ENCODE data around the gene RPS6KA3. TPM values are rescaled to one million over a fixed set of nuclear protein-coding genes. Genes with fewer than 3 reads are reported as not detected.

The RPS6KA3 gene
- total and polyA plus RNA-seq, 12 donors = 6.2 to 41.9 (median 34.3) TPM

DNA sequence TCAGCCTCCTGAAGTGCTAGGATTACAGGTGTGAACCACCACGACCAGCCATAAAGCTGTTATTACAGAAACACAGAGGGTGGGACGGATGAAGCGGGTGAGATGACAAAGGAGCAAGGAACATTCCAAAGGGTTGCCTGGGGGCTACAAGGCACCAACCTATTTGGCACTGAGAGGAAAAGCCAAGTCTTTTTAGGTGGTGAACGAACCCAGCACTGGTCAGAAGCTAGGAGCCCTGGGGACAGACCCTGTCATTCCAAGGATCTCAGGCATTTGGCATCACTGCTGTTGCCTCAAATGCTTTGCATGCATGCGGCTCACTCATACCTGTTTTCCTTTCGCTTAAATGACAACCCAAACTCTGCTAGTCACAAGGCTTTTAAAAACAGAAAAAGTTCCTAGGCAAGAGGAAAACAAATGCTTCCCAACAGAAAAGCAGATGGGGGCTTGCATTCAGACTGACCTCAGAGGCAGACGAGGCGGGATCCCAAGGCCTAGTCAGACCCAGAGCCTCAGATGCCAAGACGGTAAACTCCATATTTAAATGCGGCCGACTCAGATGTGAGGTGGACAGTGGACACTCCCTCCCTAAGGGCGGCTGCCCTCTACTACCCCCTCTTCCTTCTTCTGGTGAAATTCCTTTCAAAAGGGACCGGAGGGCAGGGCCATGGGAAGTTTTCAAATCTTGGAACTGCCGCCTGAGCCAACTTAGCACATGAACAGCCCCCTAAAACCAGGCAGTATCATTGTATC lies 154.5 kb downstream of the RPS6KA3 start:
- Histone ChIP-seq H3K4me1 (replicated peaks in 1 of 2) (no peaks in the 10 kb centered on the region), H3K36me3 (replicated peaks in 1 of 2) (no peaks in the 10 kb centered on the region), H3K27ac (no peak overlapping the region), H3K4me3 (no peak overlapping the region), H3K27me3 (peaks cover 16% of the 10 kb centered on the region), H3K9me3 (replicated peaks in 1 of 3) (no peaks in the 10 kb centered on the region)
- intact Hi-C loops (cut with DNase I) = loop anchor here in 1 of 2 donors (10.0 kb wide), 1 partner anchor 207 kb away; no protein-coding TSS in a partner anchor
- no peak for DNase-seq
- WGBS, 4 donors = 82 to 89% (median 89%) methylated on average over 11 to 14 of the region's 14 CpGs
- TF ChIP-seq, protein P1, sequence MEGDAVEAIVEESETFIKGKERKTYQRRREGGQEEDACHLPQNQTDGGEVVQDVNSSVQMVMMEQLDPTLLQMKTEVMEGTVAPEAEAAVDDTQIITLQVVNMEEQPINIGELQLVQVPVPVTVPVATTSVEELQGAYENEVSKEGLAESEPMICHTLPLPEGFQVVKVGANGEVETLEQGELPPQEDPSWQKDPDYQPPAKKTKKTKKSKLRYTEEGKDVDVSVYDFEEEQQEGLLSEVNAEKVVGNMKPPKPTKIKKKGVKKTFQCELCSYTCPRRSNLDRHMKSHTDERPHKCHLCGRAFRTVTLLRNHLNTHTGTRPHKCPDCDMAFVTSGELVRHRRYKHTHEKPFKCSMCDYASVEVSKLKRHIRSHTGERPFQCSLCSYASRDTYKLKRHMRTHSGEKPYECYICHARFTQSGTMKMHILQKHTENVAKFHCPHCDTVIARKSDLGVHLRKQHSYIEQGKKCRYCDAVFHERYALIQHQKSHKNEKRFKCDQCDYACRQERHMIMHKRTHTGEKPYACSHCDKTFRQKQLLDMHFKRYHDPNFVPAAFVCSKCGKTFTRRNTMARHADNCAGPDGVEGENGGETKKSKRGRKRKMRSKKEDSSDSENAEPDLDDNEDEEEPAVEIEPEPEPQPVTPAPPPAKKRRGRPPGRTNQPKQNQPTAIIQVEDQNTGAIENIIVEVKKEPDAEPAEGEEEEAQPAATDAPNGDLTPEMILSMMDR (IDR thresholded peaks at IDR 0.05) = no peak
- no peak for TF ChIP-seq POLR2A (IDR thresholded peaks at IDR 0.05)

GRCh38 chrX:20111271-20111670 lies 155.4 kb downstream of the RPS6KA3 start:
- WGBS, 4 donors = 93 to 96% (median 95%) methylated on average over 8 to 10 of the region's 10 CpGs
- Histone ChIP-seq H3K9me3 (replicated peaks in 1 of 3) (no peaks in the 10 kb centered on the region), H3K4me3 (no peak overlapping the region), H3K27me3 (peaks cover 7% of the 10 kb centered on the region), H3K4me1 (replicated peaks in 1 of 2) (no peaks in the 10 kb centered on the region), H3K36me3 (replicated peaks in 1 of 2) (no peaks in the 10 kb centered on the region), H3K27ac (no peak overlapping the region)
- no peak for DNase-seq
- no peak for TF ChIP-seq POLR2A (IDR thresholded peaks at IDR 0.05)
- TF ChIP-seq, protein P1 (IDR thresholded peaks at IDR 0.05) = no peak
- intact Hi-C loops (cut with DNase I) = loop anchor here in 1 of 2 donors (10.0 kb wide), 1 partner anchor 206 kb away; no protein-coding TSS in a partner anchor

GRCh38 chrX:20101934-20102581 lies 164.7 kb downstream of the RPS6KA3 start:
- H3K27me3 ChIP-seq = no peaks in the 10 kb centered on the region
- 87 to 98% (median 92%) methylated on average over 2 of the region's 2 CpGs for WGBS, 4 donors
- H3K4me3 ChIP-seq = no peak overlapping the region
- DNase-seq = no peak
- H3K36me3 ChIP-seq (replicated peaks in 1 of 2) = no peaks in the 10 kb centered on the region
- no peak for TF ChIP-seq POLR2A (IDR thresholded peaks at IDR 0.05)
- TF ChIP-seq, protein P1 (IDR thresholded peaks at IDR 0.05) = no peak
- intact Hi-C loops (cut with DNase I) = no loop called here
- H3K9me3 ChIP-seq (replicated peaks in 1 of 3) = no peaks in the 10 kb centered on the region
- H3K4me1 ChIP-seq (replicated peaks in 1 of 2) = no peaks in the 10 kb centered on the region
- H3K27ac ChIP-seq = no peak overlapping the region

Small RNAs within 50 kb of the gene (small RNA-seq; reads per million reads assigned to genes)
- 41.9 to 42.5 reads per million in 2 donors for gene RF00493
- gene RF00494 = 0 reads per million in 2 donors

Other genes starting within 250 kb of the RPS6KA3 start
- 1 to 10 TPM in 3 of 9 donors, under 1 TPM in 6; 0.25 to 1.9 (median 0.69) TPM for gene MAP7D2, start 150.0 kb downstream of the RPS6KA3 start, total RNA-seq
- gene MAP7D2, start 150.0 kb downstream of the RPS6KA3 start, polyA plus RNA-seq = 1 to 10 TPM; 1.3 to 6.0 (median 4.4) TPM
- gene EIF1AX, start 125.1 kb downstream of the RPS6KA3 start, total RNA-seq = 100 to 1,000 TPM in 1 of 9 donors, 10 to 100 TPM in 8; 23.1 to 103 (median 37.4) TPM
- gene EIF1AX, start 125.1 kb downstream of the RPS6KA3 start, polyA plus RNA-seq = 10 to 100 TPM; 17.6 to 66.8 (median 21.6) TPM